GM23248 (cell line): ENCODE data around the gene DUXA. TPM values are rescaled to one million over a fixed set of nuclear protein-coding genes. Genes with fewer than 3 reads are reported as not detected.

Experiments used
- DNase-seq: peaks from one replicate; pipeline ENCODE4 v3.0.0-alpha.2; 2015
- H2AFZ ChIP-seq: fragments of 200-600 bp; sonication (generic); 2 replicates; pipeline ENCODE4 v1.6.1; 2016; ENCODE audit warnings: antibody characterized with exemption
- H3F3A ChIP-seq: fragments of 200-600 bp; sonication (generic); 2 replicates; pipeline ENCODE4 v1.6.1; 2016; ENCODE audit warnings: mild to moderate bottlenecking, antibody characterized with exemption, mixed run types; ENCODE audit not compliant: insufficient read depth
- H3K27ac ChIP-seq: fragments of 200-600 bp; sonication (generic); 2 replicates; pipeline ENCODE4 v1.5.1; 2016; ENCODE audit warnings: mild to moderate bottlenecking
- H3K27me3 ChIP-seq: fragments of 200-600 bp; sonication (generic); replicated peaks from 2 replicates; pipeline ENCODE4 v1.6.1; 2016; ENCODE audit warnings: mild to moderate bottlenecking; ENCODE audit not compliant: insufficient read depth
- H3K36me3 ChIP-seq: fragments of 200-600 bp; sonication (generic); 2 replicates; pipeline ENCODE4 v1.6.1; 2016; ENCODE audit warnings: low read depth, mild to moderate bottlenecking
- H3K4me1 ChIP-seq: fragments of 200-600 bp; sonication (generic); 2 replicates; pipeline ENCODE4 v1.6.1; 2016; ENCODE audit warnings: mild to moderate bottlenecking; ENCODE audit not compliant: insufficient read depth
- H3K4me2 ChIP-seq: fragments of 200-600 bp; sonication (generic); one replicate; pipeline ENCODE4 v1.6.1; 2016; ENCODE audit warnings: mild to moderate bottlenecking; ENCODE audit not compliant: unreplicated experiment
- H3K4me3 ChIP-seq: fragments of 200-600 bp; sonication (generic); 2 replicates; pipeline ENCODE4 v1.5.1; 2016; ENCODE audit warnings: mild to moderate bottlenecking
- H3K79me2 ChIP-seq: fragments of 200-600 bp; sonication (generic); 2 replicates; pipeline ENCODE4 v1.6.1; 2016; ENCODE audit warnings: mild to moderate bottlenecking; ENCODE audit not compliant: insufficient read depth
- H3K9ac ChIP-seq: fragments of 200-600 bp; sonication (generic); 2 replicates; pipeline ENCODE4 v1.6.1; 2016; ENCODE audit warnings: mild to moderate bottlenecking
- H3K9me2 ChIP-seq: fragments of 200-600 bp; sonication (generic); 2 replicates; pipeline ENCODE4 v1.6.1; 2016; ENCODE audit warnings: mixed run types, mild to moderate bottlenecking, moderate library complexity; ENCODE audit not compliant: insufficient read depth
- H3K9me3 ChIP-seq: fragments of 200-600 bp; sonication (generic); one replicate; pipeline ENCODE4 v1.6.1; 2017; ENCODE audit warnings: low read depth
- H4K20me1 ChIP-seq: fragments of 200-600 bp; sonication (generic); 2 replicates; pipeline ENCODE4 v1.6.0; 2016; ENCODE audit not compliant: insufficient read depth
- EZH2 ChIP-seq: fragments of 200-600 bp; sonication (generic); IDR thresholded peaks from 2 replicates; pipeline ENCODE4 v1.6.1; 2018; ENCODE audit warnings: antibody characterized with exemption, mild to moderate bottlenecking; ENCODE audit not compliant: insufficient read depth, poor library complexity, severe bottlenecking
- EZH2phosphoT487 ChIP-seq: fragments of 200-600 bp; sonication (generic); IDR thresholded peaks from 2 replicates; pipeline ENCODE4 v1.6.1; 2018; ENCODE audit warnings: antibody characterized with exemption, moderate library complexity, mild to moderate bottlenecking, low read depth; ENCODE audit not compliant: insufficient read depth
- WGBS, 2 experiments: methylation state at CpG; one replicate each; pipeline ENCODE4 v1.1.6; 2015 to 2017; ENCODE audit warnings: low lambda C conversion rate in 2 of 2, low coverage in 1 of 2; ENCODE audit errors: missing lambda C conversion rate in 2 of 2; 5-methylcytosine and 5-hydroxymethylcytosine counted together
- in situ Hi-C: fragments of 300-500 bp; cut with MboI; formaldehyde crosslinking; loops from 2 replicates; pipeline ENCODE4 v1.15.0; 2020
- polyA plus RNA-seq: library from polyadenylated mRNA; unstranded; fragments of >200 nt; fragmentation: Nextera tagmentation; extraction: Ambion mirVana; gene quantifications from 2 replicates; pipeline ENCODE4 v1.2.1, GENCODE V29; 2016
- total RNA-seq: library from RNA; depleted of rRNA; stranded (reverse); fragments of >200 nt; shearing (Covaris generic); gene quantifications from 2 replicates; pipeline ENCODE4 v1.2.3, GENCODE V29; 2014

DUXA gene
- total and polyA plus RNA-seq, 2 experiments from 2014 or later, result not detected

DNA sequence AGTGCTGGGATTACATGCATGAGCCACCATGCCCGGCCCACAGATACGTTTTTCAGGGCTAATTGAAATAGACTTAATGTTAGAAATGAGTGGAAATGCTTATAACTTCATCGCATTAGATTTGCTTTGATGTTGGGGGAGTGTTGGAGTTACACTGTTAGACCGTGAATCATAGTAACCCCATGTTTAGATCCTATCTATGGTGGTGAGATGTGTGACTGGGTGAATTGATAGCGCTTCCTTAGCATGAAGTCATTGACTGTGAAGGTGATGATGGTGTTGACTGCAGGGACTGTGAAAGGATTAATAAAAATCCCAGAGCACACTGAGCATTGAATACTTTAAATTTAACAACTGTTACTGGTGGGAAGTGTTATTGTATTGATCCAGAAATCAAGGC, 25.7 kb upstream of the DUXA start:
- H3K27me3 ChIP-seq, result no peaks in the 10 kb centered on the region
- no peak overlapping the region for H2AFZ ChIP-seq
- in situ Hi-C loops, result no loop called here
- H3K9ac ChIP-seq, result peak overlapping the region; percentile 91
- WGBS, 2 experiments, result 82 to 84% methylated on average over 5 of the region's 5 CpGs
- H4K20me1 ChIP-seq, result peaks cover 5% of the 10 kb centered on the region; the same call in 1 of the 2 replicates
- peak; percentile 31 for DNase-seq
- peak overlapping the region; percentile 91 for H3K4me2 ChIP-seq
- H3K9me2 ChIP-seq, result no peaks in the 10 kb centered on the region
- H3K4me1 ChIP-seq, result peaks cover 7% of the 10 kb centered on the region; the same call in 1 of the 2 replicates
- no peaks in the 10 kb centered on the region for H3K9me3 ChIP-seq
- peak overlapping the region; percentile 95 for H3K4me3 ChIP-seq
- no peak for TF ChIP-seq EZH2phosphoT487
- TF ChIP-seq EZH2, result no peak
- no peak overlapping the region for H3K27ac ChIP-seq
- no peaks in the 10 kb centered on the region for H3F3A ChIP-seq
- peaks cover 21% of the 10 kb centered on the region for H3K36me3 ChIP-seq
- peaks cover 67% of the 10 kb centered on the region for H3K79me2 ChIP-seq

DNA sequence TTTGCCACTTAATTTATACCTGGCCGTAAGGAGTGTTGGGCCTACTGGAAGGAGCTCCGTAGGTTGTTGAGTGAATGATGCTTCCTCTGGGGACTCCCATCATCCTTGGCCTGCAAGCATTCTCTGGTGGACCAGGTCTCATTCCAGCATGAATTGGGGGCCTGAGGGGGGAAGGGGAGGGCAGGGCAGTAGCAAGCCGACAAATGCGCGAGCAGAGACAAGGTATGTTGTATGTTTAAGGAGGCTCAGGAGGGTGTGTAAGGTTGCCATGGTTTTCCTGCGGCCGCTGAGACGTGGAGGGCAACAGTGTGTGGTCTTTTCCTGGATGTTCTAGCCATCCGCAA, 24.8 kb upstream of the DUXA start:
- Histone ChIP-seq H3K36me3 (peaks cover 17% of the 10 kb centered on the region), H3K9me2 (no peaks in the 10 kb centered on the region), H3K4me3 (peak overlapping the region; percentile 95), H3K9me3 (no peaks in the 10 kb centered on the region), H2AFZ (peak overlapping the region; percentile 99), H3K27ac (peak overlapping the region; percentile 63), H4K20me1 (peaks cover 5% of the 10 kb centered on the region; the same call in 1 of the 2 replicates), H3K79me2 (peaks cover 57% of the 10 kb centered on the region), H3K9ac (peak overlapping the region; percentile 91), H3K4me2 (peak overlapping the region; percentile 91), H3K27me3 (no peaks in the 10 kb centered on the region), H3F3A (no peaks in the 10 kb centered on the region), H3K4me1 (peaks cover 7% of the 10 kb centered on the region; the same call in 1 of the 2 replicates)
- 0 to 4% methylated on average over 9 of the region's 9 CpGs for WGBS, 2 experiments
- in situ Hi-C loops, result no loop called here
- peak; percentile 44 for DNase-seq
- TF ChIP-seq EZH2phosphoT487 (no peak), EZH2 (no peak)

DNA sequence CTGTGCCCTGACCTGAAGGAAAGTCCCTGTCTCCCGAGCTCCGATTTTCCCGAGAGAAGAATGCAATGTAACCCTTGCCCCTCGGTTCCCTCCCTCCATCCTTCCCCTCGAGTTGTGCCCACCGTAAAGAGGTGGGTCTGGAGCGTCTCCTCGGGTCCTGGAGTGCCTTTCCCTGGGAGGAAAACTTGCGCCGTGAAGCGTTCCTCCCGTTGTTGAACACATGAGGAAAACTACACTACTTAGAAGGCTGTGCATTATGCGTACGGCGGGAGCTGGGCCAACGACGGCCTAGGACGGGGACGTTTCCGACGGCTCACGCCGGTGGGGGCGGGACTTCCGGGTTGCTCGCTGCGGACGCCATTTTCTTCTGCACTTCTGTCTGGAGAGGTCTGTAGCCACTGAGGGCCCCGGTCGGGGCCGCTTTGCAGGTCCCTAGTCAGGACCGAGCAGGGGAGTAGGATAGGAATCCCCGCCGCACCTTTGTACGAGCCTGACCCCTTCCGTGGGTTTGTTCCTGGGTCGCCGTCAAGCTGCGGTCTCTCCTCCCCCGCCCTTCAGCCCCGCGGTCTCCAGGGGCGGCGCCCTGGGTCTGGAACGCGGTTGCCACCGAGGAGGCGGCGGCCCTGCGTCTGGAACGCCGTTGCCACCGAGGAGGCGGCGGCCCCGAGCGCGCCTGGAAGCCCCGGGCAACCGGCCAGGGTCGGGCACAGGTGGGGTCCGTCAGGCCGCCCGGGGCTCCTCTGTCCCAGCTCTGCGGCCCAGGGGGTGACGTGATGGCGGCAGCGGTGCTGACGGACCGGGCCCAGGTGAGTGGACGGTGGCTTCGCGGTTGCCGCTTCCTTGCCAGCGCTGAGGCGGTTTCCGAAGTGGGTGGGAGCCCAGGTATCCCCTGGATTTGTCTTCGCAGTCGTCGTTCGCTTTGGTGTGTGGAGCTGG, 24.1 kb upstream of the DUXA start, which contains the start of gene ZNF264:
TSS of gene ZNF264 (plus strand) at position 360 of the 936 bp plus-strand sequence. CDS start at position 774, 414 bp downstream.
- TF ChIP-seq EZH2, result no peak
- TF ChIP-seq EZH2phosphoT487, result no peak
- no peaks in the 10 kb centered on the region for H3F3A ChIP-seq
- 2% methylated on average over 58 to 77 of the region's 81 CpGs for WGBS, 2 experiments
- in situ Hi-C loops, result no loop called here
- peak within 1 kb of the TSS; percentile 91 for H3K4me2 ChIP-seq
- H2AFZ ChIP-seq, result peak within 1 kb of the TSS; percentile 99
- H3K9ac ChIP-seq, result peak within 1 kb of the TSS; percentile 91
- peaks cover 5% of the 10 kb centered on the region; the same call in 1 of the 2 replicates for H4K20me1 ChIP-seq
- H3K79me2 ChIP-seq, result peaks cover 51% of the 10 kb centered on the region
- peaks cover 7% of the 10 kb centered on the region; the same call in 1 of the 2 replicates for H3K4me1 ChIP-seq
- peak within 1 kb of the TSS; percentile 95 for H3K4me3 ChIP-seq
- peaks cover 17% of the 10 kb centered on the region for H3K36me3 ChIP-seq
- peak; percentile 96 for DNase-seq
- H3K27ac ChIP-seq, result peak within 1 kb of the TSS; percentile 63
- no peaks in the 10 kb centered on the region for H3K9me2 ChIP-seq
- H3K27me3 ChIP-seq, result no peaks in the 10 kb centered on the region
- no peaks in the 10 kb centered on the region for H3K9me3 ChIP-seq

DNA sequence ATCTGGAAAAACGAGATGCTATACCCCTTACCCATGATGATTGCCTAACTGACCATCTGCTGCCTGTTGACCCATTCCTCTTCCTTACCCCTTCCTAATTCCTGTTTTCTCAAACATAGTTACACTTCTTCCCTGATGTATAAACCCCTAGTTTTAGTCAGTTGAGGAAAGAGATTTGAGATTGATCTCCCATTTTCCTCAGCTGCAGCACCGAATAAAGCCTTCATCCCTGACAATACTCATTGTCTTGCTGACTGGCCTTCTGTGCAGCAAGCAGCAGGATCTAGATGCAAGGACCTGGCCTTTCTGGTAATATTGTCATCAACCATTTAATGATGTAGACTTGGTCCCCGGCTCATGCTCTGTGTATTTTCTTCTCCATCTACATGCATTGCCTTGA, 23.0 kb upstream of the DUXA start:
- peak overlapping the region; percentile 99 for H2AFZ ChIP-seq
- TF ChIP-seq EZH2phosphoT487, result no peak
- H3K79me2 ChIP-seq, result peaks cover 40% of the 10 kb centered on the region
- H3K4me1 ChIP-seq, result peaks cover 7% of the 10 kb centered on the region; the same call in 1 of the 2 replicates
- 78% methylated on average over 3 of the region's 3 CpGs for WGBS, 2 experiments
- peaks cover 13% of the 10 kb centered on the region for H3K36me3 ChIP-seq
- no peak overlapping the region for H3K27ac ChIP-seq
- no peak for DNase-seq
- H3K4me3 ChIP-seq, result no peak overlapping the region
- no peaks in the 10 kb centered on the region for H3F3A ChIP-seq
- H4K20me1 ChIP-seq, result peaks cover 5% of the 10 kb centered on the region; the same call in 1 of the 2 replicates
- no peak overlapping the region for H3K4me2 ChIP-seq
- no peaks in the 10 kb centered on the region for H3K9me3 ChIP-seq
- no peak overlapping the region for H3K9ac ChIP-seq
- H3K9me2 ChIP-seq, result no peaks in the 10 kb centered on the region
- in situ Hi-C loops, result no loop called here
- H3K27me3 ChIP-seq, result no peaks in the 10 kb centered on the region
